Trophoblast cell (in vitro differentiated cells and primary cell): Measurements from ENCODE around the gene FAAH.

Experiments used
- DNase-seq, 2 donors: peaks; one replicate each; pipeline ENCODE4 v3.0.0-alpha.2; 2016
- H2AFZ ChIP-seq: 2 replicates; pipeline ENCODE4 v1.6.1; 2013; ENCODE audit warnings: low read length, moderate library complexity, mild to moderate bottlenecking; ENCODE audit not compliant: insufficient read depth, poor library complexity
- H2AK5ac ChIP-seq: 2 replicates; pipeline ENCODE4 v1.6.1; 2013; ENCODE audit warnings: mild to moderate bottlenecking, low read length
- H2BK120ac ChIP-seq: 2 replicates; pipeline ENCODE4 v1.6.1; 2013; ENCODE audit warnings: low read length, mild to moderate bottlenecking, moderate library complexity; ENCODE audit not compliant: insufficient read depth, poor library complexity
- H2BK12ac ChIP-seq: 2 replicates; pipeline ENCODE4 v1.6.1; 2013; ENCODE audit warnings: mild to moderate bottlenecking, low read length, moderate library complexity
- H2BK5ac ChIP-seq: 2 replicates; pipeline ENCODE4 v1.6.1; 2013; ENCODE audit warnings: low read length, low read depth, moderate library complexity, mild to moderate bottlenecking; ENCODE audit not compliant: poor library complexity
- H3K14ac ChIP-seq: 2 replicates; pipeline ENCODE4 v1.6.1; 2013; ENCODE audit warnings: mild to moderate bottlenecking, low read length
- H3K18ac ChIP-seq: 2 replicates; pipeline ENCODE4 v1.6.1; 2013; ENCODE audit warnings: mild to moderate bottlenecking, low read length
- H3K23ac ChIP-seq: 2 replicates; pipeline ENCODE4 v1.6.1; 2013; ENCODE audit warnings: low read length
- H3K27ac ChIP-seq: 2 replicates; pipeline ENCODE4 v1.5.1; 2013; ENCODE audit warnings: low read depth, mild to moderate bottlenecking, inconsistent platforms, low read length, moderate library complexity
- H3K27me3 ChIP-seq: 2 replicates; pipeline ENCODE4 v1.6.1; 2013; ENCODE audit warnings: inconsistent platforms, mild to moderate bottlenecking, low read length, moderate library complexity; ENCODE audit not compliant: insufficient read depth
- H3K36me3 ChIP-seq, 2 experiments: 1 replicate in 1 of 2; 2 replicates in 1 of 2; pipeline ENCODE4 v1.6.1; 2013; ENCODE audit warnings: low read length in 2 of 2, mild to moderate bottlenecking in 2 of 2, moderate library complexity in 1 of 2; ENCODE audit not compliant: insufficient read depth in 2 of 2, control insufficient read depth in 1 of 2
- H3K4ac ChIP-seq: 2 replicates; pipeline ENCODE4 v1.6.1; 2013; ENCODE audit warnings: low read depth, mild to moderate bottlenecking, low read length, moderate library complexity
- H3K4me1 ChIP-seq, 2 experiments: 1 replicate in 1 of 2; 2 replicates in 1 of 2; pipeline ENCODE4 v1.6.1; 2013; ENCODE audit warnings: low read length in 2 of 2, mild to moderate bottlenecking in 2 of 2, moderate library complexity in 1 of 2; ENCODE audit not compliant: insufficient read depth in 2 of 2, control insufficient read depth in 1 of 2
- H3K4me2 ChIP-seq: 2 replicates; pipeline ENCODE4 v1.6.1; 2013; ENCODE audit warnings: inconsistent platforms, mild to moderate bottlenecking, low read length, moderate library complexity
- H3K4me3 ChIP-seq: 2 replicates; pipeline ENCODE4 v1.5.1; 2013; ENCODE audit warnings: mild to moderate bottlenecking, low read depth, low read length, inconsistent platforms
- H3K79me1 ChIP-seq: one replicate; pipeline ENCODE4 v1.6.1; 2013; ENCODE audit warnings: low read length
- H3K79me2 ChIP-seq: 2 replicates; pipeline ENCODE4 v1.6.1; 2013; ENCODE audit warnings: low read length, mild to moderate bottlenecking; ENCODE audit not compliant: control insufficient read depth, insufficient read depth, poor library complexity
- H3K9ac ChIP-seq: 2 replicates; pipeline ENCODE4 v1.6.1; 2013; ENCODE audit warnings: mild to moderate bottlenecking, low read length
- H3K9me3 ChIP-seq: 2 replicates; pipeline ENCODE4 v1.6.1; 2013; ENCODE audit warnings: low read depth, mild to moderate bottlenecking, control low read depth, inconsistent platforms, low read length; ENCODE audit not compliant: insufficient read depth
- H4K12ac ChIP-seq: 2 replicates; pipeline ENCODE4 v1.6.1; 2013; ENCODE audit warnings: low read depth, mild to moderate bottlenecking, low read length, moderate library complexity
- H4K8ac ChIP-seq: 2 replicates; pipeline ENCODE4 v1.6.1; 2013; ENCODE audit warnings: low read depth, mild to moderate bottlenecking, low read length, moderate library complexity
- H4K91ac ChIP-seq: one replicate; pipeline ENCODE4 v1.6.1; 2013; ENCODE audit warnings: low read depth, mild to moderate bottlenecking, low read length, moderate library complexity
- WGBS: extraction: QIAGEN DNeasy Blood & Tissue Kit; methylation state at CpG from one replicate; pipeline ENCODE4 v1.1.7; 2013; ENCODE audit warnings: missing lambda C conversion rate; ENCODE audit not compliant: insufficient read length, insufficient coverage; ENCODE audit errors: extremely low coverage; 5-methylcytosine and 5-hydroxymethylcytosine counted together

The FAAH gene

GRCh38 chr1:46369542-46370213 lies 24.4 kb upstream of the FAAH start:
- no peak overlapping the region for H3K27ac ChIP-seq
- H3K14ac ChIP-seq, result no peak overlapping the region
- H4K8ac ChIP-seq, result no peak overlapping the region
- no peaks in the 10 kb centered on the region for H3K9me3 ChIP-seq
- H3K18ac ChIP-seq, result no peak overlapping the region
- H3K4me3 ChIP-seq, result no peak overlapping the region
- H3K79me1 ChIP-seq, result no peaks in the 10 kb centered on the region
- H3K4me1 ChIP-seq, result no peaks in the 10 kb centered on the region
- no peak overlapping the region for H3K23ac ChIP-seq
- H2AFZ ChIP-seq, result no peak overlapping the region
- no peak overlapping the region for H2BK12ac ChIP-seq
- no CpG with 5 or more reads among the region's 4 CpGs for WGBS
- H4K12ac ChIP-seq, result no peak overlapping the region
- no peaks in the 10 kb centered on the region for H3K79me2 ChIP-seq
- no peak overlapping the region for H2AK5ac ChIP-seq
- H3K4me2 ChIP-seq, result no peak overlapping the region
- H3K27me3 ChIP-seq, result no peaks in the 10 kb centered on the region
- H3K36me3 ChIP-seq, result peaks cover 9% of the 10 kb centered on the region in 2 experiments
- no peak for DNase-seq
- H3K4ac ChIP-seq, result no peak overlapping the region
- no peak overlapping the region for H2BK120ac ChIP-seq
- no peak overlapping the region for H2BK5ac ChIP-seq
- H4K91ac ChIP-seq, result no peak overlapping the region
- no peak overlapping the region for H3K9ac ChIP-seq

- H4K12ac ChIP-seq, result no peak overlapping the region
- no peak overlapping the region for H2AK5ac ChIP-seq
- H3K23ac ChIP-seq, result no peak overlapping the region
- no peaks in the 10 kb centered on the region for H3K27me3 ChIP-seq
- no peaks in the 10 kb centered on the region for H3K4me1 ChIP-seq
- H3K18ac ChIP-seq, result no peak overlapping the region
- H3K4me2 ChIP-seq, result no peak overlapping the region
- H4K91ac ChIP-seq, result no peak overlapping the region
- H3K4ac ChIP-seq, result no peak overlapping the region
- peak in 1 of 2 donors; percentile 19 for DNase-seq
- H3K14ac ChIP-seq, result no peak overlapping the region
- no CpG with 5 or more reads among the region's 3 CpGs for WGBS
- no peak overlapping the region for H2BK120ac ChIP-seq
- no peak overlapping the region for H3K4me3 ChIP-seq
- H2BK12ac ChIP-seq, result no peak overlapping the region
- no peaks in the 10 kb centered on the region for H3K79me2 ChIP-seq
- H3K27ac ChIP-seq, result no peak overlapping the region
- no peak overlapping the region for H2BK5ac ChIP-seq
- peaks cover 8 to 9% of the 10 kb centered on the region in 2 experiments for H3K36me3 ChIP-seq
- no peak overlapping the region for H2AFZ ChIP-seq
- no peak overlapping the region for H4K8ac ChIP-seq
- H3K9me3 ChIP-seq, result no peaks in the 10 kb centered on the region
- no peak overlapping the region for H3K9ac ChIP-seq
- H3K79me1 ChIP-seq, result no peaks in the 10 kb centered on the region
These were observed 23.9 kb upstream of the FAAH start for GRCh38 chr1:46370214-46370633.

- no peaks in the 10 kb centered on the region for H3K4me1 ChIP-seq
- no peak overlapping the region for H2BK12ac ChIP-seq
- H2AK5ac ChIP-seq, result no peak overlapping the region
- H3K79me1 ChIP-seq, result no peaks in the 10 kb centered on the region
- no peak overlapping the region for H3K4me2 ChIP-seq
- H4K8ac ChIP-seq, result no peak overlapping the region
- H2AFZ ChIP-seq, result no peak overlapping the region
- H3K9ac ChIP-seq, result no peak overlapping the region
- peaks cover 6% of the 10 kb centered on the region in 2 experiments for H3K36me3 ChIP-seq
- H2BK5ac ChIP-seq, result no peak overlapping the region
- no peaks in the 10 kb centered on the region for H3K27me3 ChIP-seq
- H3K4me3 ChIP-seq, result no peak overlapping the region
- H3K18ac ChIP-seq, result no peak overlapping the region
- no peaks in the 10 kb centered on the region for H3K79me2 ChIP-seq
- DNase-seq, result peak in 1 of 2 donors; percentile 67
- no peak overlapping the region for H3K27ac ChIP-seq
- H3K14ac ChIP-seq, result no peak overlapping the region
- H4K91ac ChIP-seq, result no peak overlapping the region
- no peak overlapping the region for H3K23ac ChIP-seq
- H3K4ac ChIP-seq, result no peak overlapping the region
- no peak overlapping the region for H4K12ac ChIP-seq
- H3K9me3 ChIP-seq, result no peaks in the 10 kb centered on the region
- no peak overlapping the region for H2BK120ac ChIP-seq
- WGBS, result no CpG with 5 or more reads among the region's 1 CpG
These were observed 21.7 kb upstream of the FAAH start for GRCh38 chr1:46372431-46372830.

GRCh38 chr1:46379996-46380395 lies 14.1 kb upstream of the FAAH start:
- Histone ChIP-seq H3K4me2 (no peak overlapping the region), H2AK5ac (no peak overlapping the region), H3K79me2 (no peaks in the 10 kb centered on the region), H3K4me1 (no peaks in the 10 kb centered on the region), H2BK5ac (no peak overlapping the region), H3K14ac (no peak overlapping the region), H3K4me3 (no peak overlapping the region), H3K9me3 (peaks cover 3% of the 10 kb centered on the region), H2BK120ac (no peak overlapping the region), H3K4ac (no peak overlapping the region), H3K9ac (no peak overlapping the region), H2BK12ac (no peak overlapping the region), H3K36me3 (no peaks in the 10 kb centered on the region), H4K12ac (no peak overlapping the region), H3K23ac (no peak overlapping the region), H3K18ac (no peak overlapping the region), H4K91ac (no peak overlapping the region), H3K79me1 (no peaks in the 10 kb centered on the region), H2AFZ (no peak overlapping the region), H3K27me3 (no peaks in the 10 kb centered on the region), H4K8ac (no peak overlapping the region), H3K27ac (no peak overlapping the region)
- no peak for DNase-seq
- no CpG with 5 or more reads among the region's 1 CpG for WGBS
